GM12873 (cell line): ENCODE data around the gene MLIP.

Experiments
- TF ChIP-seq, protein P1 (sequence below): IDR thresholded peaks from 2 replicates; pipeline ENCODE4 v1.5.1; 2012; ENCODE audit warnings: low read depth, mild to moderate bottlenecking, moderate library complexity, low read length, control low read depth; ENCODE audit not compliant: insufficient read depth; ENCODE audit errors: missing control alignments

The MLIP gene

DNA sequence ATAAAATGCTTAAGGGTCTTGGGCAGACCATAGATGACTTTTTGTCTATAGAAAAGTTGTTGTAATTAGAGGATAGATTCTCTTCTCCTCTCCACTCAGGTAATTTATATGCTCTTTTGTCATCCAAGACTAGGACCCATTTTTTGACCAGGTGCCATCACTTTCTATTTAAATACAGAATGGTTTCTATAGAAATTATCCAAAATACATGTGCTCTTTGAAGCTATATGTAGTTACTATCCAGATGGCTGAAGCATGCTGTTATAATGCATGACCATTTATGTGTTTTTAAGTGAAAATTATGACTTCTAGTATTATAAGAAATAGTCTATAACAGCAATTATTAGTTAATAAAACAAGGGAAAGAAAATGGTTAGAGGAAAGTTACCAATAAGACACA is 3.0 kb upstream of the MLIP start:
- TF ChIP-seq, protein P1, sequence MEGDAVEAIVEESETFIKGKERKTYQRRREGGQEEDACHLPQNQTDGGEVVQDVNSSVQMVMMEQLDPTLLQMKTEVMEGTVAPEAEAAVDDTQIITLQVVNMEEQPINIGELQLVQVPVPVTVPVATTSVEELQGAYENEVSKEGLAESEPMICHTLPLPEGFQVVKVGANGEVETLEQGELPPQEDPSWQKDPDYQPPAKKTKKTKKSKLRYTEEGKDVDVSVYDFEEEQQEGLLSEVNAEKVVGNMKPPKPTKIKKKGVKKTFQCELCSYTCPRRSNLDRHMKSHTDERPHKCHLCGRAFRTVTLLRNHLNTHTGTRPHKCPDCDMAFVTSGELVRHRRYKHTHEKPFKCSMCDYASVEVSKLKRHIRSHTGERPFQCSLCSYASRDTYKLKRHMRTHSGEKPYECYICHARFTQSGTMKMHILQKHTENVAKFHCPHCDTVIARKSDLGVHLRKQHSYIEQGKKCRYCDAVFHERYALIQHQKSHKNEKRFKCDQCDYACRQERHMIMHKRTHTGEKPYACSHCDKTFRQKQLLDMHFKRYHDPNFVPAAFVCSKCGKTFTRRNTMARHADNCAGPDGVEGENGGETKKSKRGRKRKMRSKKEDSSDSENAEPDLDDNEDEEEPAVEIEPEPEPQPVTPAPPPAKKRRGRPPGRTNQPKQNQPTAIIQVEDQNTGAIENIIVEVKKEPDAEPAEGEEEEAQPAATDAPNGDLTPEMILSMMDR, result no peak

DNA sequence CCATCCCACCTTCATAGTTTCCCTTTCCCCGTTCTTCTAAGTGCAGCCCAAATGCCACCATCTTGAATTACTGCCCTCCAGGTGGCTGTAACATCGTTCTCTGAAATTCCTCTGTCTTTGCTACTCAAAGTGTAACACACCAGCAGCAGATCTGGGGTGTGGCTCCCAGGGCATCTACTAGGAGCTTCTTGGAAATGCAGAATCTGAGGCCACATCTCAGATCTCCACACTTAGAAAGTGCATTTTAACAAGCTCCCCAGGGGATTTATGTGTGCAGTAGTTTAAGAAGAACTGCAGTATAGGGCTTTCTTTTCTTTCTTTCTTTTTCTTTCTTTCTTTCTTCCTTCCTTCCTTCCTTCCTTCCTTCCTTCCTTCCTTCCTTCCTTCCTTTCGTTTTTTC is 1.7 kb upstream of the MLIP start:
- TF ChIP-seq, protein P1, result no peak

DNA sequence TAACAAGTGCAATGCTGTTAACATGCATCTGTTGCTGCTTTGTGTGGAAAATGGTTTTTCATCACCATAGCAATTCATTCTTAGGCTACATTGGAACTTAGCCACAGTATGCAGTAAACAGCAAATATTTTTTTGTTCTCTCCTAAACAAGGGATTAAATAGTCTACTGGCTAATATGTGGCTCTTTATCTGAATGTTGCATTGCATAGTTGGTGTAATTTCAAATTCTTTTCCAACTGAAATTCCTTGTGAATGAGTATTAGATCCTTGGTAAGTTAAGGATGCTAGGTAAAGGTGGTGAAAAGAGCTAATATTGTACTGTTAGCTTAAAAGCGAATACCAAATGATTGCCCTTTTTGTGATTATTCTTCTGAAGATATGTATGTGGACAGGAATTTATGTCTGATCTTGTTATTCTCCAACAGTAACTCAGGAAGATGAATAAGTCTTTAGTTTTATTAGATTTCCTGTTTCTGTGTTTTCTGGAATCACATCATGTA is 958 bp downstream of the MLIP start:
- TF ChIP-seq, protein P1, result no peak

DNA sequence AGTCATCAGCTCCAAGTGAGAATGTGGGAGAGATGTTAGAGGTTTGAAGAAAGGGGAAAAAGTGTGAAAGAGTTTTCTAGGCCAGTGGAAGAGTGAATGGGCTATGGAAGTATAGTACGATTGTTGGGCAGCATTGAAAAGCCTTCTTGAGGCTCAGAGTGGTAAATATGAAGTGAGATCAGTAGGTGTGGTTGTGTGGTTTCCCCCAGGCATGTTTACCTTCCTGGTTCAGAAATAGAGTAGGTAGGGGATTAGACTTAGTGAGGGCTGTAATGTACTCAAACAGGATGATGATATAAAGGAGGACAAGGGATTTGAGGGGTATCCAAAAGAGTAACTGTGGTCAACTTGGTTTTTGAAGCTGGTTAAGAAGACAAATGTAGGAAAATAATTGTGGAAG is 3.7 kb downstream of the MLIP start:
- TF ChIP-seq, protein P1, result no peak

DNA sequence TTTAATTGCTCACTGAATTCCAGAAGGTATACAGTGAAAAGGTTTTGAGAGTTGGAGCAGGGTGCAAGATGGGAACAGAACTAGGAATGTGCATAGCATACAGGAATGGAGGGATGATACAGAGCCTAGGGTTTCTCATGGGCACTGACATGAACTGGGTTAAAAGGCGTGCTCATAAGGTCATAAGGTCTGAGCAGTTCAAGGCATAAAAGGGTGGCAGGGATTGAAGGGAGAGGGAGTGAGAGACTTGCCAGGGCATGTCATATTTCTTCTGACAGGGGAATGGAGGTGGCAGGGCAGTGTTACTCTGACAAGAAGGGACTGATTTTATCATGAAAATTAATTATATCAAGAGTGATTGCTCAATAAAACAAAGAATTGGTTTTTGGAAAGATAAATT is 4.7 kb downstream of the MLIP start:
- TF ChIP-seq, protein P1, result no peak

DNA sequence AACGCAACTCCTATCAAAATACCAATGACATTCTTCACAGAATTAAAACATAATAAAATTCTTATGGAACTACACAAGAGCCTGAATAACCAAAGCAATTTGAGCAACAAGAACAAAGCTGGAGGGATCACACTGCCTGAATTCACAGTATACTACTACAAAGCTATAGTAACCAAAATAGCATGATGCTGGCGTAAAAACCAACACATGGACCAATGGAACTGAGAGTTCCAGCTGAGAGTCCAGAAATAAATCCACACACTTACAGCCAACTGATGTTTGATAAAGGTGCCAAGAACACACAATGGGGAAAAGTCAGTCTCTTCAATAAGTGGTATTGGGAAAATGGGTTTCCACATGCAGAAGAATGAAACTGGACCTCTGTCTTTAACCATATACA is 6.9 kb downstream of the MLIP start:
- TF ChIP-seq, protein P1, result no peak

DNA sequence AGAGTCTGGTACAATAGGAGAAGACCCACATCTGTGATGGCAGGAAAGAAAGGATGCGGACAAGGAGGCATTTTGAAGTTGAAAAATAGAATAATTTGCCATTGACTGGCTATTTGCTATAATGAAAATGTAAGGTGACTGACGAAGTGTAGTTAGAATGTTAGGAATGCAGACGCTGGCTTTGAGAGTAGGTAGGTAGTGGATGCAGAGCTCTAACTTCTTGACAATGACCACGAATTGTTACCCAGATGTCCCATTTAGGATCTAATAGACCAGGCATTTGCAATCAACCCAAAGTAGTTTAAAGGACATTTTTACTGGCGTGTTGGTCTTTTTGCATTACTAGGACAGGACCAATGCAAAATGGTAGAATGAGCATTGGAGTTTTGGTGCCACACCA is 14.2 kb downstream of the MLIP start:
- TF ChIP-seq, protein P1, result no peak
